ENCODE data around the gene CCR7.

CCR7 gene

GRCh38 chr17:40515491-40516041 is 49.7 kb downstream of the CCR7 start:
- no peak for DNase-seq (ENCODE audit: low read depth, low spot score)
- no peak overlapping the region for H3K27ac ChIP-seq
- no peaks in the 10 kb centered on the region for H3K36me3 ChIP-seq (ENCODE audit: insufficient read depth, low read length)
- H3K9ac ChIP-seq (ENCODE audit: insufficient read length): no peak overlapping the region
- TF ChIP-seq FOXP2 (optimal IDR thresholded peaks at IDR 0.05; ENCODE audit: control extremely low read depth, extremely low read length, insufficient read depth) (no peak), EZH2 (IDR thresholded peaks at IDR 0.05) (no peak), POLR2AphosphoS5 (IDR thresholded peaks at IDR 0.05; ENCODE audit: borderline replicate concordance, low read depth, low read length) (no peak)
- H3K9me3 ChIP-seq (ENCODE audit: low read depth, low read length): no peaks in the 10 kb centered on the region
- H3K4me3 ChIP-seq: no peak overlapping the region

- Histone ChIP-seq H3K27ac (no peak overlapping the region), H3K36me3 (ENCODE audit: insufficient read depth, low read length) (no peaks in the 10 kb centered on the region), H3K4me3 (no peak overlapping the region), H3K9ac (ENCODE audit: insufficient read length) (no peak overlapping the region), H3K9me3 (ENCODE audit: low read depth, low read length) (no peaks in the 10 kb centered on the region)
- no peak for TF ChIP-seq EZH2 (IDR thresholded peaks at IDR 0.05)
- DNase-seq (ENCODE audit: low read depth, low spot score): no peak
Observed at GRCh38 chr17:40515011-40515410, 50.3 kb downstream of the CCR7 start.

- H3K4me3 ChIP-seq: no peak overlapping the region
- no peak overlapping the region for H3K9ac ChIP-seq (ENCODE audit: insufficient read length)
- no peak overlapping the region for H3K27ac ChIP-seq
- TF ChIP-seq FOXP2 (optimal IDR thresholded peaks at IDR 0.05; ENCODE audit: control extremely low read depth, extremely low read length, insufficient read depth): no peak
- TF ChIP-seq EZH2 (IDR thresholded peaks at IDR 0.05): no peak
- TF ChIP-seq POLR2AphosphoS5 (IDR thresholded peaks at IDR 0.05; ENCODE audit: borderline replicate concordance, low read depth, low read length): no peak
- DNase-seq (ENCODE audit: low read depth, low spot score): no peak
- H3K9me3 ChIP-seq (ENCODE audit: low read depth, low read length): no peaks in the 10 kb centered on the region
- no peaks in the 10 kb centered on the region for H3K36me3 ChIP-seq (ENCODE audit: insufficient read depth, low read length)
Observed at GRCh38 chr17:40514013-40514875, 51.0 kb downstream of the CCR7 start.

GRCh38 chr17:40511667-40512220 is 53.5 kb downstream of the CCR7 start:
- Histone ChIP-seq H3K36me3 (ENCODE audit: insufficient read depth, low read length) (no peaks in the 10 kb centered on the region), H3K9ac (ENCODE audit: insufficient read length) (no peak overlapping the region), H3K27ac (no peak overlapping the region), H3K9me3 (ENCODE audit: low read depth, low read length) (no peaks in the 10 kb centered on the region), H3K4me3 (no peak overlapping the region)
- TF ChIP-seq EZH2 (IDR thresholded peaks at IDR 0.05): no peak
- no peak for TF ChIP-seq POLR2AphosphoS5 (IDR thresholded peaks at IDR 0.05; ENCODE audit: borderline replicate concordance, low read depth, low read length)
- no peak for TF ChIP-seq FOXP2 (optimal IDR thresholded peaks at IDR 0.05; ENCODE audit: control extremely low read depth, extremely low read length, insufficient read depth)
- DNase-seq (ENCODE audit: low read depth, low spot score): no peak

- H3K9ac ChIP-seq (ENCODE audit: insufficient read length): no peak overlapping the region
- H3K36me3 ChIP-seq (ENCODE audit: insufficient read depth, low read length): no peaks in the 10 kb centered on the region
- no peaks in the 10 kb centered on the region for H3K9me3 ChIP-seq (ENCODE audit: low read depth, low read length)
- TF ChIP-seq POLR2AphosphoS5 (IDR thresholded peaks at IDR 0.05; ENCODE audit: borderline replicate concordance, low read depth, low read length) (no peak), FOXP2 (optimal IDR thresholded peaks at IDR 0.05; ENCODE audit: control extremely low read depth, extremely low read length, insufficient read depth) (no peak), EZH2 (IDR thresholded peaks at IDR 0.05) (no peak)
- no peak overlapping the region for H3K4me3 ChIP-seq
- DNase-seq (ENCODE audit: low read depth, low spot score): no peak
- H3K27ac ChIP-seq: no peak overlapping the region
Observed at GRCh38 chr17:40511136-40511535, 54.1 kb downstream of the CCR7 start.

- DNase-seq (ENCODE audit: low read depth, low spot score): no peak
- Histone ChIP-seq H3K4me3 (no peak overlapping the region), H3K9ac (ENCODE audit: insufficient read length) (no peak overlapping the region), H3K27ac (no peak overlapping the region), H3K9me3 (ENCODE audit: low read depth, low read length) (no peaks in the 10 kb centered on the region), H3K36me3 (ENCODE audit: insufficient read depth, low read length) (no peaks in the 10 kb centered on the region)
- no peak for TF ChIP-seq POLR2AphosphoS5 (IDR thresholded peaks at IDR 0.05; ENCODE audit: borderline replicate concordance, low read depth, low read length)
- no peak for TF ChIP-seq EZH2 (IDR thresholded peaks at IDR 0.05)
- no peak for TF ChIP-seq FOXP2 (optimal IDR thresholded peaks at IDR 0.05; ENCODE audit: control extremely low read depth, extremely low read length, insufficient read depth)
Observed at GRCh38 chr17:40510328-40510648, 55.0 kb downstream of the CCR7 start.

GRCh38 chr17:40509626-40510327 is 55.5 kb downstream of the CCR7 start:
- no peak overlapping the region for H3K27ac ChIP-seq
- no peaks in the 10 kb centered on the region for H3K36me3 ChIP-seq (ENCODE audit: insufficient read depth, low read length)
- H3K4me3 ChIP-seq: no peak overlapping the region
- H3K9ac ChIP-seq (ENCODE audit: insufficient read length): no peak overlapping the region
- no peaks in the 10 kb centered on the region for H3K9me3 ChIP-seq (ENCODE audit: low read depth, low read length)
- TF ChIP-seq EZH2 (IDR thresholded peaks at IDR 0.05): no peak
- no peak for TF ChIP-seq FOXP2 (optimal IDR thresholded peaks at IDR 0.05; ENCODE audit: control extremely low read depth, extremely low read length, insufficient read depth)
- TF ChIP-seq POLR2AphosphoS5 (IDR thresholded peaks at IDR 0.05; ENCODE audit: borderline replicate concordance, low read depth, low read length): no peak
- DNase-seq (ENCODE audit: low read depth, low spot score): no peak

GRCh38 chr17:40506786-40507185 is 58.5 kb downstream of the CCR7 start:
- TF ChIP-seq EZH2 (IDR thresholded peaks at IDR 0.05) (no peak), FOXP2 (optimal IDR thresholded peaks at IDR 0.05; ENCODE audit: control extremely low read depth, extremely low read length, insufficient read depth) (no peak), POLR2AphosphoS5 (IDR thresholded peaks at IDR 0.05; ENCODE audit: borderline replicate concordance, low read depth, low read length) (no peak)
- no peak overlapping the region for H3K4me3 ChIP-seq
- no peaks in the 10 kb centered on the region for H3K9me3 ChIP-seq (ENCODE audit: low read depth, low read length)
- DNase-seq (ENCODE audit: low read depth, low spot score): no peak
- no peaks in the 10 kb centered on the region for H3K36me3 ChIP-seq (ENCODE audit: insufficient read depth, low read length)
- no peak overlapping the region for H3K9ac ChIP-seq (ENCODE audit: insufficient read length)
- no peak overlapping the region for H3K27ac ChIP-seq

Measured in SK-N-MC (cell line).